ENCODE results near the gene SYNC. TPM values are rescaled to one million over a fixed set of nuclear protein-coding genes. Genes with fewer than 3 reads are reported as not detected.
A peak's percentile ranks its signal among the peaks of the same experiment; 100 is the strongest.

Gene SYNC
- polyA plus RNA-seq, 3 donors, result 0.05 TPM; not detected in 2

- no peak for TF ChIP-seq CTCF (IDR thresholded peaks at IDR 0.05)
- H3K9ac ChIP-seq (ENCODE audit: insufficient read depth, low read length, poor library complexity, severe bottlenecking), result no peak overlapping the region
- Mint-ChIP-seq H3K9me3 (peaks cover 0 to 3% (median 0%) of the 10 kb centered on the region in 7 donors), H3K36me3 (no peaks in the 10 kb centered on the region), H3K27ac (peak overlapping the region in 2 of 7 donors; percentile 6 to 36), H3K27me3 (ENCODE audit: low read depth in 3 of 3) (peaks cover 2 to 15% (median 13%) of the 10 kb centered on the region in 3 donors), H3K4me3 (no peak overlapping the region), H3K4me1 (peaks cover 4% of the 10 kb centered on the region)
- peaks cover 0 to 7% of the 10 kb centered on the region in 2 donors for H3K27me3 ChIP-seq (ENCODE audit: control insufficient read depth in 2 of 2, insufficient read depth in 2 of 2, low read length in 2 of 2)
- no peak overlapping the region for H3K27ac ChIP-seq (ENCODE audit: low read depth in 1 of 2, low read length in 2 of 2)
- H4K20me1 ChIP-seq (ENCODE audit: insufficient read depth, low read length), result no peaks in the 10 kb centered on the region
- H3K4me2 ChIP-seq (replicated peaks; ENCODE audit: extremely low read depth, low read length, poor library complexity, severe bottlenecking), result no peak overlapping the region
- H3K4me3 ChIP-seq (replicated peaks in 1 of 3; ENCODE audit: low read depth in 2 of 3, low read length in 3 of 3), result no peak overlapping the region
- H3K36me3 ChIP-seq (replicated peaks in 1 of 2; ENCODE audit: control insufficient read depth in 1 of 2, insufficient read depth in 2 of 2, low read length in 2 of 2), result no peaks in the 10 kb centered on the region
- 100% methylated on average over 3 of the region's 7 CpGs for WGBS (ENCODE audit: insufficient coverage)
- H2AFZ ChIP-seq (ENCODE audit: insufficient read depth, low read depth, low read length, poor library complexity, severe bottlenecking), result no peak overlapping the region
- intact Hi-C loops (cut with micrococcal nuclease), result no loop called here
- peaks cover 6 to 9% of the 10 kb centered on the region in 2 donors for H3K4me1 ChIP-seq (ENCODE audit: control insufficient read depth in 1 of 2, insufficient read depth in 2 of 2, low read length in 2 of 2)
- H3K79me2 ChIP-seq (ENCODE audit: insufficient read depth, low read length), result no peaks in the 10 kb centered on the region
- no peak for DNase-seq
- H3K9me3 ChIP-seq (replicated peaks in 1 of 2; ENCODE audit: control insufficient read depth in 1 of 2, insufficient read depth in 1 of 2, low read length in 2 of 2), result no peaks in the 10 kb centered on the region
Observed at GRCh38 chr1:32736812-32737791, 34.5 kb upstream of the SYNC start.

- H3K27me3 Mint-ChIP-seq (ENCODE audit: low read depth in 3 of 3), result peaks cover 3 to 8% (median 5%) of the 10 kb centered on the region in 3 donors
- H2AFZ ChIP-seq (ENCODE audit: insufficient read depth, low read depth, low read length, poor library complexity, severe bottlenecking), result no peak overlapping the region
- H3K4me2 ChIP-seq (replicated peaks; ENCODE audit: extremely low read depth, low read length, poor library complexity, severe bottlenecking), result no peak overlapping the region
- no peak overlapping the region for H3K27ac Mint-ChIP-seq
- WGBS (ENCODE audit: insufficient coverage), result 65% methylated on average over 6 of the region's 9 CpGs
- H3K4me3 Mint-ChIP-seq, result no peak overlapping the region
- no peaks in the 10 kb centered on the region for H3K9me3 Mint-ChIP-seq
- H4K20me1 ChIP-seq (ENCODE audit: insufficient read depth, low read length), result no peaks in the 10 kb centered on the region
- no peaks in the 10 kb centered on the region for H3K36me3 ChIP-seq (replicated peaks in 1 of 2; ENCODE audit: control insufficient read depth in 1 of 2, insufficient read depth in 2 of 2, low read length in 2 of 2)
- H3K79me2 ChIP-seq (ENCODE audit: insufficient read depth, low read length), result no peaks in the 10 kb centered on the region
- H3K4me1 ChIP-seq (ENCODE audit: control insufficient read depth in 1 of 2, insufficient read depth in 2 of 2, low read length in 2 of 2), result no peaks in the 10 kb centered on the region
- H3K4me3 ChIP-seq (replicated peaks in 1 of 3; ENCODE audit: low read depth in 2 of 3, low read length in 3 of 3), result no peak overlapping the region
- no peak for DNase-seq
- H3K4me1 Mint-ChIP-seq, result no peaks in the 10 kb centered on the region
- no peaks in the 10 kb centered on the region for H3K27me3 ChIP-seq (ENCODE audit: control insufficient read depth in 2 of 2, insufficient read depth in 2 of 2, low read length in 2 of 2)
- H3K36me3 Mint-ChIP-seq, result no peaks in the 10 kb centered on the region
- no peak overlapping the region for H3K9ac ChIP-seq (ENCODE audit: insufficient read depth, low read length, poor library complexity, severe bottlenecking)
- no peak overlapping the region for H3K27ac ChIP-seq (ENCODE audit: low read depth in 1 of 2, low read length in 2 of 2)
- H3K9me3 ChIP-seq (replicated peaks in 1 of 2; ENCODE audit: control insufficient read depth in 1 of 2, insufficient read depth in 1 of 2, low read length in 2 of 2), result no peaks in the 10 kb centered on the region
- no peak for TF ChIP-seq CTCF (IDR thresholded peaks at IDR 0.05)
- intact Hi-C loops (cut with micrococcal nuclease), result no loop called here
Observed at GRCh38 chr1:32733582-32734321, 31.2 kb upstream of the SYNC start.

Measured in CD14-positive monocyte (primary cell).